H9 (cell line): ENCODE results near the gene FAM89B. TPM values are rescaled to one million over a fixed set of nuclear protein-coding genes. Genes with fewer than 3 reads are reported as not detected.

Experiments
- DNase-seq: peaks from one replicate; pipeline ENCODE4 v3.0.0-alpha.2; 2017
- H2AFZ ChIP-seq: one replicate; pipeline ENCODE4 v1.6.1; 2013; ENCODE audit warnings: mild to moderate bottlenecking, low read length, control low read depth, moderate library complexity
- H2AK5ac ChIP-seq: 2 replicates; pipeline ENCODE4 v1.6.1; 2013; ENCODE audit warnings: low read length, control low read depth, mixed read lengths; ENCODE audit not compliant: insufficient read length
- H2BK120ac ChIP-seq: one replicate; pipeline ENCODE4 v1.6.1; 2013; ENCODE audit warnings: low read depth, mild to moderate bottlenecking, low read length, control low read depth, inconsistent platforms; ENCODE audit not compliant: poor library complexity, severe bottlenecking
- H2BK12ac ChIP-seq: 2 replicates; pipeline ENCODE4 v1.6.1; 2013; ENCODE audit warnings: low read length, control low read depth, mixed read lengths, low read depth; ENCODE audit not compliant: insufficient read length
- H2BK15ac ChIP-seq: 2 replicates; pipeline ENCODE4 v1.6.1; 2013; ENCODE audit warnings: low read depth, low read length, control low read depth
- H2BK20ac ChIP-seq: one replicate; pipeline ENCODE4 v1.6.1; 2013; ENCODE audit warnings: low read depth, mild to moderate bottlenecking, low read length, control low read depth, inconsistent platforms; ENCODE audit not compliant: poor library complexity, severe bottlenecking
- H2BK5ac ChIP-seq: 2 replicates; pipeline ENCODE4 v1.6.1; 2013; ENCODE audit warnings: low read length, control low read depth, mixed read lengths; ENCODE audit not compliant: insufficient read length
- H3K14ac ChIP-seq: 2 replicates; pipeline ENCODE4 v1.6.1; 2013; ENCODE audit warnings: low read length, control low read depth; ENCODE audit not compliant: insufficient read depth
- H3K18ac ChIP-seq: 2 replicates; pipeline ENCODE4 v1.6.1; 2013; ENCODE audit warnings: low read depth, mild to moderate bottlenecking, mixed read lengths, low read length, control low read depth; ENCODE audit not compliant: insufficient read length
- H3K23ac ChIP-seq: 2 replicates; pipeline ENCODE4 v1.6.1; 2013; ENCODE audit warnings: low read length, control low read depth, mixed read lengths, low read depth; ENCODE audit not compliant: insufficient read length
- H3K23me2 ChIP-seq: 2 replicates; pipeline ENCODE4 v1.6.1; 2013; ENCODE audit warnings: low read depth, mild to moderate bottlenecking, mixed read lengths, low read length, control low read depth; ENCODE audit not compliant: insufficient read length, poor library complexity, severe bottlenecking
- H3K27ac ChIP-seq: 2 replicates; pipeline ENCODE4 v1.5.1; 2013; ENCODE audit warnings: low read length, control low read depth, mixed read lengths, low read depth; ENCODE audit not compliant: insufficient read length
- H3K27me3 ChIP-seq: 2 replicates; pipeline ENCODE4 v1.6.1; 2013; ENCODE audit warnings: low read length, control low read depth, inconsistent platforms; ENCODE audit not compliant: insufficient read depth
- H3K4ac ChIP-seq: 2 replicates; pipeline ENCODE4 v1.6.1; 2013; ENCODE audit warnings: low read depth, mild to moderate bottlenecking, control low read depth, inconsistent platforms, low read length, moderate library complexity
- H3K4me1 ChIP-seq: 2 replicates; pipeline ENCODE4 v1.6.1; 2013; ENCODE audit warnings: low read length, control low read depth, inconsistent platforms; ENCODE audit not compliant: insufficient read depth
- H3K4me2 ChIP-seq: 2 replicates; pipeline ENCODE4 v1.6.1; 2013; ENCODE audit warnings: low read length, control low read depth, mixed read lengths; ENCODE audit not compliant: insufficient read length, insufficient read depth
- H3K56ac ChIP-seq: 2 replicates; pipeline ENCODE4 v1.6.1; 2013; ENCODE audit warnings: low read depth, mild to moderate bottlenecking, mixed read lengths, low read length, control low read depth; ENCODE audit not compliant: insufficient read length
- H3K79me1 ChIP-seq: 2 replicates; pipeline ENCODE4 v1.6.1; 2013; ENCODE audit warnings: low read depth, mild to moderate bottlenecking, moderate library complexity, low read length, control low read depth, inconsistent platforms; ENCODE audit not compliant: insufficient read depth, poor library complexity, severe bottlenecking
- H3K79me2 ChIP-seq: 2 replicates; pipeline ENCODE4 v1.6.1; 2013; ENCODE audit warnings: low read length, control low read depth, inconsistent platforms; ENCODE audit not compliant: insufficient read depth
- H3K9ac ChIP-seq: 2 replicates; pipeline ENCODE4 v1.6.1; 2013; ENCODE audit warnings: low read length, control low read depth, mixed read lengths; ENCODE audit not compliant: insufficient read length; ENCODE audit errors: extremely low read depth
- H3K9me3 ChIP-seq: one replicate; pipeline ENCODE4 v1.6.1; 2013; ENCODE audit warnings: low read depth, low read length, inconsistent platforms; ENCODE audit not compliant: control insufficient read depth
- H3T11ph ChIP-seq: one replicate; pipeline ENCODE4 v1.6.1; 2013; ENCODE audit warnings: mild to moderate bottlenecking, low read length, control low read depth, inconsistent platforms
- H4K20me1 ChIP-seq: one replicate; pipeline ENCODE4 v1.6.1; 2013; ENCODE audit not compliant: control insufficient read depth, insufficient read length, insufficient read depth
- H4K5ac ChIP-seq: 2 replicates; pipeline ENCODE4 v1.6.1; 2013; ENCODE audit warnings: low read depth, mild to moderate bottlenecking, mixed read lengths, low read length, control low read depth; ENCODE audit not compliant: insufficient read length
- H4K8ac ChIP-seq: replicated peaks from 2 replicates; pipeline ENCODE4 v1.6.1; 2013; ENCODE audit warnings: low read length, control low read depth, mixed read lengths, low read depth; ENCODE audit not compliant: insufficient read length
- H4K91ac ChIP-seq: 2 replicates; pipeline ENCODE4 v1.6.1; 2013; ENCODE audit warnings: low read depth, mild to moderate bottlenecking, moderate library complexity, mixed read lengths, low read length, control low read depth; ENCODE audit not compliant: insufficient read length
- H3K27ac Mint-ChIP-seq, 3 experiments: 2 replicates in 2 of 3; 3 replicates in 1 of 3; pipeline ENCODE4 v1.8.0; 2020 to 2021; ENCODE audit warnings: mixed read lengths in 3 of 3, mild to moderate bottlenecking in 1 of 3, moderate library complexity in 1 of 3
- H3K27me3 Mint-ChIP-seq: 2 replicates; pipeline ENCODE4 v1.8.0; 2021; ENCODE audit warnings: low read depth, mild to moderate bottlenecking, moderate library complexity, mixed read lengths
- H3K36me3 Mint-ChIP-seq, 3 experiments: 2 replicates in 2 of 3; 3 replicates in 1 of 3; pipeline ENCODE4 v1.8.0; 2020 to 2021; ENCODE audit warnings: low read depth in 3 of 3, mixed read lengths in 3 of 3; ENCODE audit not compliant: insufficient read depth in 1 of 3
- H3K4me1 Mint-ChIP-seq, 2 experiments: 2 replicates each; pipeline ENCODE4 v1.8.0; 2020; ENCODE audit warnings: mixed read lengths in 2 of 2
- H3K4me3 Mint-ChIP-seq, 2 experiments: 2 replicates in 1 of 2; 3 replicates in 1 of 2; pipeline ENCODE4 v1.8.0; 2020 to 2021; ENCODE audit warnings: mild to moderate bottlenecking in 2 of 2, mixed read lengths in 2 of 2, moderate library complexity in 1 of 2
- H3K9me3 Mint-ChIP-seq, 2 experiments: 2 replicates in 1 of 2; 3 replicates in 1 of 2; pipeline ENCODE4 v1.8.0; 2020; ENCODE audit warnings: mild to moderate bottlenecking in 2 of 2, mixed read lengths in 2 of 2, moderate library complexity in 1 of 2
- WGBS: extraction: QIAGEN DNeasy Blood & Tissue Kit; methylation state at CpG from one replicate; pipeline ENCODE4 v1.1.7; 2013; ENCODE audit warnings: missing lambda C conversion rate, low lambda C conversion rate, mixed read lengths; ENCODE audit not compliant: insufficient read length; ENCODE audit errors: extremely low coverage; 5-methylcytosine and 5-hydroxymethylcytosine counted together
- total RNA-seq: library from RNA; stranded (reverse); gene quantifications from 2 replicates; pipeline ENCODE4 v1.2.1, GENCODE V29; 2021
- TF ChIP-seq, protein P1 (sequence below): fragments of 200-600 bp; sonication (generic); conservative IDR thresholded peaks from 3 replicates; pipeline ENCODE4 v1.8.0; 2021; ENCODE audit warnings: antibody characterized with exemption, mild to moderate bottlenecking

FAM89B gene
- total RNA-seq, 1 experiment from 2014 or later: 21.7 TPM

GRCh38 chr11:65618763-65619162 is 46.4 kb downstream of the FAM89B start:
- H2BK20ac ChIP-seq: no peak overlapping the region
- no peak overlapping the region; a peak in 2 of 5 replicates for H3K4me3 Mint-ChIP-seq
- no peak overlapping the region for H4K5ac ChIP-seq
- WGBS: no CpG with 5 or more reads among the region's 14 CpGs
- H3K27ac ChIP-seq: no peak overlapping the region
- H3K9me3 ChIP-seq: no peaks in the 10 kb centered on the region
- H4K91ac ChIP-seq: no peak overlapping the region
- no peak overlapping the region for H3K4me2 ChIP-seq
- H3K23ac ChIP-seq: no peak overlapping the region
- no peaks in the 10 kb centered on the region for H3K27me3 ChIP-seq
- H2AFZ ChIP-seq: no peak overlapping the region
- H3K9me3 Mint-ChIP-seq: no peaks in the 10 kb centered on the region
- H2AK5ac ChIP-seq: no peak overlapping the region
- no peak overlapping the region for H3K56ac ChIP-seq
- H3K9ac ChIP-seq: no peak overlapping the region
- H3K79me1 ChIP-seq: no peaks in the 10 kb centered on the region
- no peak overlapping the region for H2BK120ac ChIP-seq
- no peak overlapping the region for H2BK5ac ChIP-seq
- H4K20me1 ChIP-seq: no peaks in the 10 kb centered on the region
- H3K4ac ChIP-seq: no peak overlapping the region
- peaks cover 8% of the 10 kb centered on the region in 2 experiments for H3K4me1 Mint-ChIP-seq
- H3K79me2 ChIP-seq: peaks cover 7% of the 10 kb centered on the region; the same call in 1 of the 2 replicates
- peaks cover 3% of the 10 kb centered on the region for H3K27me3 Mint-ChIP-seq
- peaks cover 14% of the 10 kb centered on the region for H3K23me2 ChIP-seq
- peaks cover 18 to 53% (median 52%) of the 10 kb centered on the region in 3 experiments; a peak in 6 of 7 replicates for H3K36me3 Mint-ChIP-seq
- peak overlapping the region in 1 of 3 experiments; percentile 62; a peak in 1 of 7 replicates for H3K27ac Mint-ChIP-seq
- H3K18ac ChIP-seq: no peak overlapping the region
- H3K14ac ChIP-seq: no peak overlapping the region
- TF ChIP-seq, protein P1, sequence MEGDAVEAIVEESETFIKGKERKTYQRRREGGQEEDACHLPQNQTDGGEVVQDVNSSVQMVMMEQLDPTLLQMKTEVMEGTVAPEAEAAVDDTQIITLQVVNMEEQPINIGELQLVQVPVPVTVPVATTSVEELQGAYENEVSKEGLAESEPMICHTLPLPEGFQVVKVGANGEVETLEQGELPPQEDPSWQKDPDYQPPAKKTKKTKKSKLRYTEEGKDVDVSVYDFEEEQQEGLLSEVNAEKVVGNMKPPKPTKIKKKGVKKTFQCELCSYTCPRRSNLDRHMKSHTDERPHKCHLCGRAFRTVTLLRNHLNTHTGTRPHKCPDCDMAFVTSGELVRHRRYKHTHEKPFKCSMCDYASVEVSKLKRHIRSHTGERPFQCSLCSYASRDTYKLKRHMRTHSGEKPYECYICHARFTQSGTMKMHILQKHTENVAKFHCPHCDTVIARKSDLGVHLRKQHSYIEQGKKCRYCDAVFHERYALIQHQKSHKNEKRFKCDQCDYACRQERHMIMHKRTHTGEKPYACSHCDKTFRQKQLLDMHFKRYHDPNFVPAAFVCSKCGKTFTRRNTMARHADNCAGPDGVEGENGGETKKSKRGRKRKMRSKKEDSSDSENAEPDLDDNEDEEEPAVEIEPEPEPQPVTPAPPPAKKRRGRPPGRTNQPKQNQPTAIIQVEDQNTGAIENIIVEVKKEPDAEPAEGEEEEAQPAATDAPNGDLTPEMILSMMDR: no peak
- DNase-seq: no peak
- H3T11ph ChIP-seq: no peak overlapping the region
- no peaks in the 10 kb centered on the region; the same call in none of the 2 replicates for H3K4me1 ChIP-seq
- H4K8ac ChIP-seq: no peak overlapping the region
- H2BK12ac ChIP-seq: no peak overlapping the region
- H2BK15ac ChIP-seq: no peak overlapping the region
